GM13976 (cell line): ENCODE measurements around the gene MFN1.

Experiments used
- DNase-seq: peaks from one replicate; pipeline ENCODE4 v3.0.0; 2012; ENCODE audit warnings: low spot score
- CTCF ChIP-seq: IDR thresholded peaks from 2 replicates; pipeline ENCODE4 v1.5.1; 2012; ENCODE audit warnings: borderline replicate concordance, mild to moderate bottlenecking; ENCODE audit not compliant: insufficient read depth; ENCODE audit errors: extremely low read depth, missing control alignments, control extremely low read depth
- in situ Hi-C: fragments of 300-500 bp; cut with MboI; formaldehyde crosslinking; loops from one replicate; pipeline ENCODE4 v1.12.0; 2022; ENCODE audit warnings: low sequenced_read_pairs, mixed read lengths, inconsistent platforms; ENCODE audit not compliant: unreplicated experiment

Gene MFN1

GRCh38 chr3:179375091-179375999, 27.8 kb downstream of the MFN1 start:
- TF ChIP-seq CTCF, result no peak
- no peak for DNase-seq
- in situ Hi-C loops, result no loop called here

- in situ Hi-C loops, result no loop called here
- no peak for TF ChIP-seq CTCF
- no peak for DNase-seq
Observed at GRCh38 chr3:179376474-179376873, 29.0 kb downstream of the MFN1 start.

DNA sequence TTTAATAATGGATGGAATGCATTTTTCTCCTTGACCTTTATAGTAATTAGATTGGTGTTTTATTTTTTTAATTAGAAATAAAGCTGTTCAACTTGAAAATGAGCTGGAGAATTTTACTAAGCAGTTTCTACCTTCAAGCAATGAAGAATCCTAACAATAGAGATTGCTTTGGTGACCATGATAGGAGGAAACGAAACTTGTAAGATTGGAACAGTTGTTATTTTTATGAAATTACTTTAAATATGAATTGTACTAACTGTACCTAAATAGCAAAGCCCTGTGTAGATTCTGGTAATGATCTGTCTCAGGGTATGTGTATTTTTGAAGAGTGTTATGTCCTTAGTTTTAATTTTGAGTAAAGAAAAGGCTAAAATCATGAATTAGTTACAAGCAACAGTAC, 44.4 kb downstream of the MFN1 start:
- TF ChIP-seq CTCF, result no peak
- in situ Hi-C loops, result no loop called here
- no peak for DNase-seq

DNA sequence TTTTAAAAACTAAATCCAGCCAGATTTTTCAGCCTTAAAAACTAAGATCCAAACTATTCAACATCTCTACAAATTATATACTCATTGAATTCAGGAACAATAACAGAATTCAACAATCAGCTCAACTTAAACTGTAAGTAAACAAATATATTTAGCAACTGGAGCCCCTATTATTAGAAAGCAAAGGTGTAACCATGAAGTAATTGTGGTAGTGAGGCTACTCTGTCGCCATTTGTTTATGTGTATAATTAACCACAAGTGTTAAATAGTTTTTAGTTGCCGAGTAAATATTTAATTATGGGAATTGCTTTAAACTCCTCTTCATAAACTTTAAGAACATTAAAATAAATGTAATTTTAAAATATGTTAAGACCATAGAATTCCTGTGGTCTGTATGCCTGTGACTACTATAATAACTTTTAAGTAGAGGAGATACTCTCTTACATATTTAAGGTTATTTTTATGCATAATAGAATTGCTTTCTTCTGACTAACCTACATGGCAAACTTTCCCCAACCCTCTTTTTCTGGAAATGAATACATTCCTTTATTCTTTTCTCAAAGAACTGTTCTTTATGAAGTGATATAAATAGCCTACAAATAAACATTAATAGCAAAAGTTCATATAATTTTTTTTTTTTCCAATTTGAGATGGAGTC, 51.2 kb downstream of the MFN1 start:
- in situ Hi-C loops, result no loop called here
- no peak for TF ChIP-seq CTCF
- no peak for DNase-seq

DNA sequence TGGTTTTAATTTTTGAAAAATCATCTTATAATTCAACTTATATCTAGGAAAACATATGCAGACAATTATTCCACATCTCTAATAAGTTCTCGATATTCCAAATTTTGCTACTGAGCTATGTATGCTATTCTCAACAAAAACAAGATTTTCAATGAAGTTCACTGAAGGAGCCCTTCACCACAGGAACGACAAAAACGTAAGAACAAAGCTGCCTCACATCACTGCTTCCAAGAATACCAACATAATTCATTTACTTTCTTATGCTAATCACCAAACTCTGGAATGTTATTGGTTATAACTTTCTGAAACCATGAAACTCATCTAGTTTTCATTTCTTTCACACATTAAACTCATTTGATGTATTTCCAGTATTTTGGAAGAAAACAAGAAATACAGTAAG, 54.1 kb downstream of the MFN1 start:
- DNase-seq, result no peak
- in situ Hi-C loops, result loop anchor here (25.0 kb wide), 1 partner anchor 161 kb away; the partner anchor contains the start of gene ACTL6A
- TF ChIP-seq CTCF, result no peak

- DNase-seq, result no peak
- in situ Hi-C loops, result loop anchor here (25.0 kb wide), 1 partner anchor 159 kb away; the partner anchor contains the start of gene ACTL6A
- TF ChIP-seq CTCF, result no peak
Observed at GRCh38 chr3:179402963-179403362, 55.5 kb downstream of the MFN1 start.
